ENCODE results near the gene WIPF3. TPM values are rescaled to one million over a fixed set of nuclear protein-coding genes. Genes with fewer than 3 reads are reported as not detected.

The WIPF3 gene
- total RNA-seq, 3 donors from 2014 or later, result 0.16 to 3.2 (median 0.66) TPM

- Histone ChIP-seq H3K4me3 (no peak overlapping the region), H3K9me3 (no peaks in the 10 kb centered on the region), H3K27ac (no peak overlapping the region), H3K27me3 (peaks cover 0 to 3% of the 10 kb centered on the region in 2 donors), H3K36me3 (no peaks in the 10 kb centered on the region), H3K4me1 (no peaks in the 10 kb centered on the region)
- TF ChIP-seq CTCF (IDR thresholded peaks at IDR 0.05) (no peak), POLR2AphosphoS5 (IDR thresholded peaks at IDR 0.05) (no peak), POLR2A (IDR thresholded peaks at IDR 0.05) (no peak)
- intact Hi-C loops (cut with DNase I; ENCODE audit: low total_unique reads), result no loop called here
- no peak for DNase-seq (ENCODE audit: low spot score in 2 of 2)
Observed at GRCh38 chr7:29815181-29816105, 9.1 kb downstream of the WIPF3 start.

GRCh38 chr7:29818308-29818707 lies 12.0 kb downstream of the WIPF3 start:
- no peaks in the 10 kb centered on the region for H3K4me1 ChIP-seq
- no peaks in the 10 kb centered on the region for H3K27me3 ChIP-seq
- intact Hi-C loops (cut with DNase I; ENCODE audit: low total_unique reads), result no loop called here
- H3K9me3 ChIP-seq, result no peaks in the 10 kb centered on the region
- TF ChIP-seq CTCF (IDR thresholded peaks at IDR 0.05), result no peak
- TF ChIP-seq POLR2A (IDR thresholded peaks at IDR 0.05), result no peak
- no peak for TF ChIP-seq POLR2AphosphoS5 (IDR thresholded peaks at IDR 0.05)
- H3K4me3 ChIP-seq, result no peak overlapping the region
- no peak overlapping the region for H3K27ac ChIP-seq
- H3K36me3 ChIP-seq, result no peaks in the 10 kb centered on the region
- no peak for DNase-seq (ENCODE audit: low spot score in 2 of 2)

GRCh38 chr7:29825775-29826529 lies 19.6 kb downstream of the WIPF3 start:
- Histone ChIP-seq H3K9me3 (no peaks in the 10 kb centered on the region), H3K36me3 (no peaks in the 10 kb centered on the region), H3K4me3 (no peak overlapping the region), H3K27ac (no peak overlapping the region), H3K27me3 (no peaks in the 10 kb centered on the region), H3K4me1 (no peaks in the 10 kb centered on the region)
- intact Hi-C loops (cut with DNase I; ENCODE audit: low total_unique reads), result no loop called here
- DNase-seq (ENCODE audit: low spot score in 2 of 2), result no peak
- TF ChIP-seq POLR2A (IDR thresholded peaks at IDR 0.05), result no peak
- no peak for TF ChIP-seq CTCF (IDR thresholded peaks at IDR 0.05)
- no peak for TF ChIP-seq POLR2AphosphoS5 (IDR thresholded peaks at IDR 0.05)

GRCh38 chr7:29826530-29826822 lies 20.2 kb downstream of the WIPF3 start:
- Histone ChIP-seq H3K4me3 (no peak overlapping the region), H3K9me3 (no peaks in the 10 kb centered on the region), H3K36me3 (no peaks in the 10 kb centered on the region), H3K4me1 (no peaks in the 10 kb centered on the region), H3K27ac (no peak overlapping the region), H3K27me3 (no peaks in the 10 kb centered on the region)
- intact Hi-C loops (cut with DNase I; ENCODE audit: low total_unique reads), result no loop called here
- DNase-seq (ENCODE audit: low spot score in 2 of 2), result no peak
- TF ChIP-seq POLR2AphosphoS5 (IDR thresholded peaks at IDR 0.05) (no peak), CTCF (IDR thresholded peaks at IDR 0.05) (no peak), POLR2A (IDR thresholded peaks at IDR 0.05) (no peak)

GRCh38 chr7:29826904-29827303 lies 20.6 kb downstream of the WIPF3 start:
- Histone ChIP-seq H3K4me3 (no peak overlapping the region), H3K4me1 (no peaks in the 10 kb centered on the region), H3K9me3 (no peaks in the 10 kb centered on the region), H3K27ac (no peak overlapping the region), H3K36me3 (no peaks in the 10 kb centered on the region), H3K27me3 (no peaks in the 10 kb centered on the region)
- no peak for DNase-seq (ENCODE audit: low spot score in 2 of 2)
- intact Hi-C loops (cut with DNase I; ENCODE audit: low total_unique reads), result no loop called here
- TF ChIP-seq POLR2AphosphoS5 (IDR thresholded peaks at IDR 0.05) (no peak), CTCF (IDR thresholded peaks at IDR 0.05) (no peak), POLR2A (IDR thresholded peaks at IDR 0.05) (no peak)
